GM19468 (cell line): ENCODE results near the gene RERE.

Source experiments
- ATAC-seq: cut with Tn5 transposase; IDR thresholded peaks from one replicate; pipeline ENCODE4 v1.9.1; 2021; ENCODE audit warnings: mild to moderate bottlenecking, moderate library complexity, moderate number of reproducible peaks; ENCODE audit not compliant: unreplicated experiment; ENCODE audit errors: extremely low read depth

Gene RERE

DNA sequence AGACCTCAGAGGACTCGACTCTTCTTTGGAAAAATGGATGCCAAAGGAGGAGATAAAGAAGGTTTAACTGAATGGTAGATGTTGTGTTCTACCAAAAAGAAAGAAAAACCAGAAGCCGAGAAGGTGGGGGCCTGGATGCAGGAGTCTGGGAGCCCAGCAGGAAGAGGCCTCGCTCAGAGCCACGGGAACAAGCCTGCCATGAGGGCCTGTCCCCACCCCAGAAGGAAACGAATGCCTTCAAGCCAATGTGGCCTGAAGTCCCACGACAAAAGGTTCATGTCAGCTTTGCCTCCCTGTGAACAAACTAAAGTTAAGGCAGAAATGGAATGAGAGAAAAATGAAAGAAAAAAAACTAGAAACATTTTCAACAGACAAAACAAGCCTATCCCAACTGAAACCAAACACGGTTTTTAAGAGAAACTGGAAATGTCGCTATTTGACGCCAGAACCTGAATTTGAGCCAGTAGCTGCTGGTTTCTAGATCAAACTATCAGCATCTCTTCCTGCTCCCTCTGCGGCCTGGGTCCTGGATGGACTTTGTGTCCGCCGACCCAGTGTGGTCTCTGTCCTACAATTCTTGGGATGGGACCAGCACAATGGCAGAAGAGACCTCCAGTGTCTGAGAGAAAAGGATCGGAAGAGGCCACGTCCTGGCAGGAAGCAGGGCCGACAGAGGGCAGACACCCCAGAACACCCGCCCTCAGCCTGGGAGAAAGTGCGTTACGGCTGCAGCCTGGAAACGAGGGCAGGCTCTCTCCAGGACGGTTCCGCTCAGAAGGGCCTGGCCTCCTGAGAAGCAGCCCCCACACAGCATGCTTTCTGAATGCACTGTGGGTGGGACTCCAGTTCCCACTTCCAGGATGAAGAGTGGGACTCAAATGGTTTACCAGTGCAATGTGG is 464.3 kb downstream of the RERE start:
- ATAC-seq, result no peak

DNA sequence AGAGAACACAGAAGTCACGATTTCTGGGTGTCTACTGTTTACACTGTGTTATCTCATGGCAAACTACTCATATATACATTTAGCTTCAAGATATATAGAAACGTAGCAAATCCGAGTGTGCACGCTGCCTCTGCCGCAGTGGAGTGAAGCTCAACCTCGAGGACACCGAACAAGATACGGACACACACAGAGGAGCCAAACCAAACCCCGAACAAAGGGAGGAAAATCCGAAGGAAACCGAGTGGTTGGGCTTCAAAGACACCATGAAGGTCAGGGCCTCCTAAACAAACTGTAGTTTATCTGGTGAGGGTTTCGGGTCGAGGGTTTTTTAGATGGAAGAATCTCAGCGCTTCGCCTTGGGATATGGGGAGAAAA is 465.0 kb downstream of the RERE start:
- ATAC-seq, result no peak

DNA sequence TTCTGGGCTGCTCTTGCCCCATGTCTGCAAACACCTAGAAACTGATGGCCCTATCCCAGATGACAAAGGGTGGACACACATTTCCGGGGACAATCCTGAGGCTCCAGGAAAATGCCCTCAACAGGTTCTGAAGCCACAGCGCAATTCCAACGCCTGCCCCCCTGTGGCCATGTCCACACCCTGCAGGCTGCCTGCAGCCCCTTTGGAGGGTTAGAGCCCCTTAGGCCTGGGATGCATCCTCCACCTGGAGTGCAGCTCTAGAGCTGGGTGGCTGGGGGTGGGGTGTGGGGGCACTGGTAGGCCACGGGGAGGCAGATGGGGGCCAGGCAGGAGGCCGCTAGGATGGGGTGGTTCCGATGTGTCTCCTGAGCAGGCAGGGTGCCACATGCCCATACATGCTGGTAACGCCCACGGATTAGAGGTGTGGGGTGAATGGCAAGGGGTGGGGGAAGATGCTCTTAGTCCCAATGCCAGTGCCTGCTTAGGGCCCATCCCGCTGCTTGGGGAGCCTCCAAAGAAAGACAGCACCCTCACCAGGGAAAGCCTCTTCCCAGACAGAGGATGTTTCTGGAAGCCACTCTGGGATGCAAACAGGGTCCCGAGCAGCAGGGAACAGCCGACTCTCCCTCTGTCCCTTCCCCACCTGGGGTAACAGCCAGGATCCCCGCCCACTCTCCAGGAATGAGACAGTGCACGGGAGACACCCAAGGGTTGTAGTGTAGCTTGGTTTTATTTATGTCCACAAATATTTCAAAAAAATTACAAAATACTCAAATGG is 465.6 kb downstream of the RERE start:
- ATAC-seq, result no peak

DNA sequence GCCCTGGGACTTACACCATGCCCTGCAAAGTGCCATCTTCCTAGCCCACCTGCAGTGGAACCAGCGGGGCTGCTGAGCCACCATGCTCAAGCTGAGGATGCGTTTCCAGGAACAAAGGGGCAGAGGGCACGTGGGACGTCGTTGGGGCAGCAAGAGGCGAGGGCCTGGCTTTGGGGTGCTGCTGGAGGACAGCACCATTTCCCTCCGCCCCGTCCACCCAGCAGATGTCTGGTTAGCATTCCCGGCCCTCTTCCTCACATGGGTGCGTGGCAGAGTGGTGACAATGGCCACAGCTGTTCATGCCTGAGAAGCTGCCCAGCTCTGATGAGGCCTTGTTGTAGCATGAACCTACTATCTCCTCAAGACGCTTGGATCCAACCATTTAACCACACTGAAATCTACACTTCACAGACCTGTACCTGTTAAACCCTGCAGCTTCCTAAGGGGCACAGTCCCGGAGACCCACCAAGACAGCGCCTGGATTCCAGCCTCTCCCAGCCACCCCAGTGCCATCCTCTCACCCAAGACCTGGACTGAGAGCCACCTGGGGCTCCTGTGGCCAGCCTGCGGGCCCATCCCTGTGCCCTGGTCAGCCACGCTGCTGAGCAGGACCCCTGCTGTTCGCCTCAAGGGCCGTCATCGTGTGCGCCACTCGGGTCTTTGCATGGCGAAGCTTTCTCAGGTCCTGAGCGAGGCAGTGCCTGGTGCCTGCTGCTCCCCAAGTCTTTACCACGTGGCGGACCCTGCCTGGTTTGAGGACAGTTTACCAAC is 466.3 kb downstream of the RERE start:
- ATAC-seq, result no peak

DNA sequence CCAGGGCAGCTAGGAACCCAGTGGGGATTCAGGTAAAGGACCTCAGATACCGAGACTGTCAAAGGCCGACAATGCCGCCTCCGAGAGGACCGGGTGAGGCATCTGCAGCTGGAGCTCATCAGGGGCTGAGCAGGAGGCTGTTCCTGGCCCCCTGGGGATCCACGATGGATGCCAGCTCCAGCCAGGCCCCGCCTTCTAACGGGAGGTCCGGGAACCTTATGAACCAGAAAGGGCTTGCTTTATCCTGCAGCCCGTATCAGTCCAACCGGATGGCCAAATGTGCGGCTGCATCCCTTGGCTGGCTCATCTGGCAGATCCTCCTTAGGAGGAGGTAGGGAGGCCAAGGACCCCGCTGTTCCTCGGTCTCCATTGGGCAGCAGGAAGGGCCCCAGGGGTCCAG is 467.5 kb downstream of the RERE start:
- no peak for ATAC-seq

DNA sequence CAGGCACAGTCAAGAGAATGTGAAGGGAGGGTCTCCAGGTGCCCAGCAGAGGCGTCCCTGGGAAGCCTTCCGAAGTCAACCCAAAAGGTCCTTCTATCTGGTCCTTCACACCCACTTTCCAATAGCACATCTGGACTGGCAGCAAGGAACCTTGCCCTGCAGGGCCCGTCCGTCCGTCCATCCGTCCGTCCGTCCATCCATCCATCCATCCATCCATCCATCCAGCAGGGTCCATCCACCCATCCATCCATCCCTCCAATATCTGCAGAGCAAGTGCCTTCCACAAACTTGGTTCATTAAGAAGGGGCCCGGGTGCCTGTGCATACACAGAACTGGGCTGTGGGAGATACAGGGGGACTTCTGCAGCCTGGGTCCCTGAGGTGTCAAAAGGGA is 468.0 kb downstream of the RERE start:
- ATAC-seq, result no peak

DNA sequence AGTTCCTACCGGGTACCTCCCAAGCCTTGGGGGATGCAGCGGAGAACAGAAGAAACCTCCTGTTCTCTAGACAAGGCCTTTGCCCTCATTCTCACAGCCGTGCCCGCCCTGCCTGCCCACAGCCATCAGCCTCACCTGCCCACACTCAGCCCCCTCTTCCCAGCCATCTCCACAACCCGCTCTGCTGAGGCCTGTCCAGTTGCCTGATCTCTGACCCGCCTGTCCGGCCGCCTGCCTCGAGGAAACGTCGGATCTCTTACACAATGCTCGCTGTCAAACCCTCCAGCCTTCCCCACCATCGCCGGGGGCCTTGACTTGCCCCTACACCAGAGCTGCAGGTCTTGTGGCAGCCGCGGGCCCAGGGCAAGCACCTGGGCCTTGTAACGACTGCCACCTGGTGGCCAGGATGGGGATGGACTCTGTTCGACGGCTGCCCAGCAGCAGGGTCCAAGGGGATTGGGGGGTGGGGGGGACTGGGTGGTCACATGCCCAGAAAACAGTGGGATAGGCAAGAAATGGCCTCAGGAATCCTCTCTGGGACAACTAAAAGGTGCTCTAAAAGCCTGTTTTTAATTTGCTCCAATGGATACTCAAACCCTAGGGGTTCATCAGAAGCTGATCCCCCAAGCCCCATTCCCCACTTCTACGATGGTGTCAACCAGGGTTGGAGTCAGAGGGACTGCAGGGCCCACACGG is 468.5 kb downstream of the RERE start:
- ATAC-seq, result no peak

DNA sequence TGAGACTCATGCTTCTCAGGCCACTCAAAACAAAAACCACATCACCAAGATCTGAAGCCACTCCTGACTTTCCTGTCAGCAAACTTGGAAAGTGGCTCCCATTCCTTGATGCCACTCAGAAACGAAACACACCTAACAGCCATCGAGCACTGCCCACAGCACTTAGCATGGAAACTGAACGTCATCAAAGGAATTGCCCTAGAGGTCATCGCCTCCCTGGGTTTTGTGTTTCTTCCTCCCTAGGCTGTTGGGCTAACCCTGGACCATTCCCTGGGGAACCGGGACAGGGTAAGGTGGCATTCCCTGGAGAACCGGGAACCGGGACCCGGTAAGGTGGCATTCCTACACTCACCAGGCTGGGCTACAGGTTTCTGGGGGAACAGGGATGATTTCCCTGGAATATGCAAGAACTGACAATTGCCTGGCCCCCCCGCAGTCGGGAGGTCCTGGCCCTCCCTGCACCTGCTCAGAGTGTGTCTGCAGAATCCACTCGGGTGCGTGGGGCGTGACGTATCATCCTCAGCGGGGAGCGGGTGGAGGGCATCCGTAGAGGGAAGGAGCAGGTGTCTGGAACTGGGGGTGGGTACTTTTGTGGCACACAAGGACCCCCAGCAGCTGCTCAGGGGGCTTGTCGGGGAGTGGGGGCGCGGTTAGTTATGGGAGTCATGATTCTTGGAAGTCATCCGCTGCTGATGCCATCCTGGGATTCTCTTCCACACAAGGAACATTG is 469.2 kb downstream of the RERE start:
- no peak for ATAC-seq

DNA sequence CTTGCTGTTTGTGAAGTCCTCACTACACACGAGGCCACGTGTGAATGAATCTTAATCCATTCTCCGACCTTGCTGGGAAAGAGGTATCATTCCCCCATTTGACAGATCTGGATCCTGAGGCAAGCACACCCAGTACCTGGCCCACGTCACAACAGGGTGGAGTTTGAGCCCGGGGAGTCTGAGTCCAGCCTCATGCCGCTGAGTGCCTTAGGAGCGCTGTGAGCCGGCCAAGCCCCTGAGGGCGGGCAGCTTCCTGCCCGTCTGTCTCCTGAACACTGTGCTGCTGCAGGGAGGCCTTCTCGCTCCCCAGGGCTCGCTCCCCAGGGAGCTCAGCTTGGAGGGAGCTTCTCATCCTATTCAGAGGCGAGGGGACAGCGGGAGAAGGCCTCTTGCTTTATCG is 469.8 kb downstream of the RERE start:
- ATAC-seq, result no peak

DNA sequence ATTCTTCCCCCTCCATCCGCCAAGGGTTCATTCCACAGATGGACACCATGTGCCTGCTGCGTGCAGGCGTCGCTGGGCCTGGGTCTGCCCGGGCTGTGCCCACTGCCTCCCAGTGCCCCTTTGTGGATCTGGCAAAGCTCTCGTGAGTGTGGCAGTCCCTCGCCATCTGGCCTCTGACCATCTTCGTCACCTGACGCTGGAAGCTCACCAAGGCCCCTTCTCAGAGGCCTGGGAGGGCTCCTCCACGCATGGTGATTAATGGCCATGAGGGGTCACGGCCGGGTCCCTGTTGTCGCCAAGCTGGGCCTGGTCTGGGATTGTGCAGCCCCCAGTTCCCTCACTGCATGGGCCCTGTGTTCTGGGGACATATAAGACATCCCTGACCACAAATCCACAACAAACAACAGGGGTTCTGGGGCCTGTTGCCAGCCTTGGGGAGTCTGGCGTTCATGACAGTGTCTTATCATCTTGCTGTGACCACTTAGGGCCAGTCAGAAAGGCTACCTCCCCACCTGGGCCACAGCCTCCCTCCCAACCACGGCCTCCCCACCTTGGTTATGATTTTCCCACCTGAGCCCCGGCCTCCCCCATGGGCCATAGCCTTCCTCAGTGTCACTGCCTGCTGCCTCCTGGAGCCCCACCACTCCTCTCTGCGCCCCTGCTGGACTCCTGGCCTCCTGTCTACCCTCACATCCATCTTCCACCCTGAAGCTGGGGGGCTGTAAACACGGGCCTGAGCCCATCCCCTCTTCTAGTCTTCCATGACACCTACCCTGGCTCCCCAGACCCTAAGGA is 471.6 kb downstream of the RERE start:
- no peak for ATAC-seq

DNA sequence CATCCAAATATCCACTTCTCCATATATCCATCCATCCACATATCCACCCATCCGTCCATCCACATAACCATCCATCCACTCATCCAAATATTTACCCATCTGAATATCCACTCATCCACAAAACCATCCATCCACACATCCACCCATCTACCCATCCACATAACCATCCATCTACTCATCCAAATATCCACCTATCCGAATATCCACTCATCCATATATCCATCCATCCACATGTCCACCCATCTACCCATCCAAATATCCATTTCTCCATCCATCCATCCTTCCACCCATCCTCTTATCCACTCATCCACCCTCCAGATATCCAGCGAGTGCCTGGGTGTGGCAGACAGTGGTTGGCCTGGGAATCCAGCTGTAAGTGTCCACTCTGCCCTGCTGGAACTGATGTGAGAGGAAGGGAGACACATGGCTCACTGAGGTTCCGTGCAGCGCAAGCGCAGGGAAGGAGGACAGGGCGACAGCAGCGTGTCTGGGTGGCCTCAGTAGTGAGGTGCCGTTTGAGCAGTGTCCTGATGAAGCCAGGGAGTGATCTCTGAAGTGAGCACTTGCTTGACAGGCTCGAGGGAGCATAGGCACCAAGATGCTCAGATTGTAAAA is 472.4 kb downstream of the RERE start:
- no peak for ATAC-seq

DNA sequence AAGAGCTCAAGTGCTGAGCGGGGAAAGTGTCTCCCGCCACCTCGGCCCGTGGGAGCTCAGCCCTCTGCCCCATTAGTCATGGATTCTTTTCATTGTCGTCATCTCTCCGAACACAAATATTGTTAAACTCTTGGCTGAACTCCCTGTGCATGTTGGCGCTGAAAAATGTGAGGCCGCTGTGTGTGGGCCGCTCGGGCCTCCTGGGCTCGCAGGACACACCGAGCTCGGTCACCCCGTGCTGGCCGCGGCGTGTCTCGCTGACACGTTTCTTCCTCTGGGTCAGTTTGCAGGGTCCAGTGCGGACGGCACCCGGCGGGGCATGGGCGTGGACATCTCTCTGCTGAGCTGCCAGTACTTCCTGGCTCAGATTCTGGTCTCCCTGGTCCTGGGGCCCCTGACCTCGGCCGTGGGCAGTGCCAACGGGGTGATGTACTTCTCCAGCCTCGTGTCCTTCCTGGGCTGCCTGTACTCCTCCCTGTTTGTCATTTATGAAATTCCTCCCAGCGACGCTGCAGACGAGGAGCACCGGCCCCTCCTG is 473.9 kb downstream of the RERE start:
- no peak for ATAC-seq

DNA sequence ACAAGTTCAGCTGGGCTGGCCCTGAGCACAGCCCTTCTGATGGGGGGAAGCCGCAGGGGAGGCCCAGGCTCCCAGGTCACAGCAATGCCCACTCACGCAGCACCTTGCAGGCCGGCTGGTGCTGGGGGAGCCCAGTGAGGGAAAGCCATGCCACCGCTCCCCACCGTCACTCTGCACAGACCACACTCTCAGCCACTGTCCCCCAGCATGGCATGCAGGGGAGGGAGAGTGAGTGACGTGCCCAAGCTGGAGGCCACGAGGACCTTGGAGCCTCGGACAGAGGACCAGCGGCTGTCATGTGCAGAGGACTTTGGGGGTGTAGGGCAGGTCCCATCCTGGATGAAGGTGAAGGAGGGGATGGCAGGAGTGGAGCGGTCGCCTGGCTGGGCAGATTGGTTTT is 474.4 kb downstream of the RERE start:
- no peak for ATAC-seq

DNA sequence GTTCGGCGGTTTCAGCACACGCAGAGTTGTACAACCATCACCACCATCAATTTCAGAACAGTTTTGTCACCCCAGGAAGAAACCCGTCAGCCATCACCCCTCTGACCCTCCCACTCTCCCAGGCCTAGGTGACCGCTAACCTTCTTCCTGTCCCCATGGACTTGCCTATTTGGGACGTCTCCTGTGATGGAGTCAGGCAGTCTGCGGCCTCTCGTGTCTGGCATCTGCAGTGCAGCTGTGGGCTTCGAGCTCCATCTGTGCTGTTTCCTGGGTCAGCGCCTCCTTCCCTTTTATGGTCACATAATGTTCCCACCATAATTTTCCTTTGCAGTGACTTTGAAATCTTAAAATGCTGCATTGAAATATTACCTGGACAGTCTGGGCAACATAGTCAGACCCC is 475.1 kb downstream of the RERE start:
- no peak for ATAC-seq

DNA sequence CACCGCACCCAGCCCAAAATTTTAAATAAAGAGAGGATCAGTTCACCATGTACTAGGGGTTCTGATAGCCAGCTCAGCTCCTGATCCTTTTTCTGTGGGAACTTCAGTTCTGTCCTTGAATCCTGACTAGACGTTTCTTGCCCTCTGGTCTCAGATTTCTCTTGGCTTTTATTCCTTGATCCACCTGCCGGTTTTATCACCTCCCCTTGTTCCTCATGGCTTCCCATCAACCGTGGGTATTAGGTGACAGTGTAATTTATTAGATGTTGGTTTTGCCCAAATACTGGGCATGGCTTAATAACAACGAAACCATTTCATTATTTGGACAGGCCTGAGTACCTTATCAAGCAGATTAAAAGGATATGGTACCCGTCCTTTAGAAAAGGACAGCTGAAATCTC is 477.0 kb downstream of the RERE start:
- ATAC-seq, result no peak

DNA sequence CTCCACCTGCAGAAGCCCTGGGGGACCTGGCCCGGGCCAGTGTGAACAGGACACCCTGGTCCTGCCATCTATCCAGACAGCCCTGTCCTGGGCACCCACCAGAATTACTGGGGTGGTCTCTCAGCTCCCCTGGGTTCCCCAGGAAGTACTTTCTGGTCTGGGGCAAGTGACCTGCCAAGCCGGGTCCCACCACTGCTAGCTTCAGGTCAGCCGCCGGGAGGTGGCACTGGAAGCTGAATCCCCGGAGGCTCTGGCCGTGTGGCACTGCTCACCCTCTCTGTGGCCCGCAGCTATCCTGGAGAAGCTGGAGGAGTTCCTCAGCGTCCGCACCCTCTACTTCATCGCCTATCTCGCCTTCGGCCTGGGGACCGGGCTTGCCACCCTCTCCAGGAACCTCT is 478.2 kb downstream of the RERE start:
- ATAC-seq, result no peak

DNA sequence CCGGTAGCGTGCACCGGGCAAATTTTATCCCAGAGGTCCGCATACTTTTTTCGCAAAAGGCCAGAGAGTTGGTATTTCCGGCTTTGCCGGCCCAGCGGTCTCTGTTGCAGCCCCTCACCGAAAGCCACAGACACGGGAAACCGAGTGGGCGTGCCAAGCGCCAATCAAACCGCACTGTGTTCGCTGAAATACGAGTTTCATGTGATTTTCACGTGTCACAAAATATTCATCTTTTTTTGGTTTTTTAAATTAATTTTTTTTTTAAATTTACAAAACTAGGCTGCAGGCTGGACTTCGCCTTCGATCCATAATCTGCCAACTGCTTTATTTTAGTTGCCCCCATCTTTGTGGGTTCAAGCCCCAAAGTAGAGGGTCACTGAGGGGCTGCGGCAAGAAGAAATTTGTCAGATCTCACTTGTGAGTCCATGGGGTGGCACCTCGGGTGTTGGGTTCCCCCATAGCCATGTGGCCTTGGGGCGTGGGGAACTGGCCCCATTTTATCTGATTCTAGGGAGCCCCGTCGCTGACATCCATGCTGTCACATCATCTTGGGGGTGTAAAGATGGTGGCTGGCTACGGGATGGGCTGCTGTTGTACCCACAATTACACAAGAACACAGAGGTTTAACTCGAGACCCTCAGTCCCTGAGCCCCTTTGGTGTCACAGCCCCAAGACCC is 478.8 kb downstream of the RERE start:
- ATAC-seq, result no peak
